T-helper 17 cell (primary cell): Measurements from ENCODE around the gene CNNM4. TPM values are rescaled to one million over a fixed set of nuclear protein-coding genes. Genes with fewer than 3 reads are reported as not detected.
"Not testable (repeated sequence)": the region's sequence is repeated elsewhere in the genome, so short reads cannot be mapped to it uniquely, and the experiment has no call there.

Experiments used
- ATAC-seq: fragments of 150-1000 bp; cut with Tn5 transposase; 2 replicates; pipeline ENCODE4 v1.10.0; 2021; ENCODE audit warnings: mild to moderate bottlenecking, moderate library complexity
- DNase-seq, 3 donors: peaks; one replicate each; pipeline versions ENCODE4 v3.0.0 to v3.0.0-alpha.2; 2020 to 2021
- H3K9me3 ChIP-seq: one replicate; pipeline ENCODE4 v1.7.0; 2013; ENCODE audit warnings: low read length, mild to moderate bottlenecking; ENCODE audit not compliant: control insufficient read depth, poor library complexity, severe bottlenecking
- H3K27ac Mint-ChIP-seq: one replicate; pipeline ENCODE4 v1.8.0; 2022; ENCODE audit warnings: mild to moderate bottlenecking, moderate library complexity, mixed read lengths
- H3K27me3 Mint-ChIP-seq: one replicate; pipeline ENCODE4 v1.8.0; 2022; ENCODE audit warnings: mixed read lengths
- H3K36me3 Mint-ChIP-seq: one replicate; pipeline ENCODE4 v1.8.0; 2022; ENCODE audit warnings: low read depth, mixed read lengths
- H3K4me1 Mint-ChIP-seq: one replicate; pipeline ENCODE4 v1.8.0; 2022; ENCODE audit warnings: mild to moderate bottlenecking, mixed read lengths
- H3K4me3 Mint-ChIP-seq: one replicate; pipeline ENCODE4 v1.8.0; 2022; ENCODE audit warnings: mild to moderate bottlenecking, moderate library complexity, mixed read lengths
- total RNA-seq, 4 donors: library from RNA in 2 of 4; stranded (reverse) in 2 of 4; gene quantifications; one replicate each; pipeline ENCODE4 v1.2.3 and lab custom pipeline; 2022 to 2026

The CNNM4 gene
- total RNA-seq, 2 donors from 2014 or later = 6.4 to 8.1 TPM

DNA sequence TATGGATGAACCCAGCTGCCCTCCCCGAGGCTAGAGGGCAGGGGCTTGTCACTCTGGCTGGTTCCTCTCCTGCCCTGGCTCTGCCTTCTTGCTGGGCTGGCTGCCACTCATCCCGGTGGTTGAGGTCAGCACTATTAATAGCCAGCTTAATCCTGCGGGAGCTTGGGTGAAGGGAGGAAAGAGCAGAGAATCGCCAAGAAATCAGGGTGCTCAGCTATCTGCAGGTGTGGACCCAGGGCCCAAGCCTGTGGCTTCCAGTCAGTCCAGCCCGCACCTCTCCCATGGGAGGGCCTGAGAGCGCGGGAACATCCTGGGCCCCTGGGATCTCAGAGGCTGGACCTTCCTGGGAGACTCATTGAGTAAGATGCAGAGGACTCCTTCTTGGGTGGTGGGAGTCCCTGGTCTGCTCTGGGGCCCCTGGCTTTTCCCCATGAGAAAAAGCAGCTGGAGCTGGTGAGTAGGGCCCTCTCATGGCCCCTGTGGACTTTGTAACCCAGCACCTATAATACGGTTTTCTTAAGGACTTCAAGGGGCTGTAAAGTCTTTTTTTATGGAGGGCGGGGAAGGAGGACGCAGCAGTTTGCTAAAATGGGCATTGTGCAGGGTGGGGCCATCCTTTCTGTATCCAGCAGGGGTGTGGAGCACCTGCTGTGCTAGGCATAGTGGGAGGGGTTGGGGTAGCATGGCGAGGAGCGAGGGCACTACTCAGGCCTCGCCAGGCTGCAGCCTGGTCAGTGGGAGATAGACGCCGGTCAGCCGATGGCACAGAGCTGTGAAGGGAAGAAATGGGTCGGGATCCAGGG, 27.9 kb downstream of the CNNM4 start:
- Mint-ChIP-seq H3K27me3 (no peaks in the 10 kb centered on the region), H3K36me3 (no peaks in the 10 kb centered on the region), H3K4me3 (no peak overlapping the region), H3K4me1 (peaks cover 11% of the 10 kb centered on the region), H3K27ac (peak overlapping the region; percentile 29)
- no peaks in the 10 kb centered on the region for H3K9me3 ChIP-seq
- no peak for DNase-seq
- no peak for ATAC-seq

DNA sequence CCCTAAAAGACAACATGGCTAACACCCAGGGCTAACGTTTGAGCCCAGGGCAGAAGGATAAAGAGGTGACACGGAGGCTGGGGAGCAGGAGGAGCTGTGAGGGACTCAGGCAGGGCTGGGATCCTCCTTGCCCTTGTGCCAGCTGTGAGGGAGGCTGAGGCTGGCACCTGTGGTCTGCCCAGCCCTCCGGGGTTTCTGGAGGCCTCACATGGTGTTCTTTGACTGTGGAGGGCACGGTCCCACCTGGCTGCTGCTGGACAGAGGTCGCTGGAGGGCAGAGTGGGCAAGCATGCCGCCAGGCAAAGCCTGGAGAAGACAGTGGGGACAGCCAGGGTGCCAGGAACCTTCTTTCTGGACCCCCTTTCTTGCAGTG, 28.5 kb downstream of the CNNM4 start:
- H3K36me3 Mint-ChIP-seq = no peaks in the 10 kb centered on the region

DNA sequence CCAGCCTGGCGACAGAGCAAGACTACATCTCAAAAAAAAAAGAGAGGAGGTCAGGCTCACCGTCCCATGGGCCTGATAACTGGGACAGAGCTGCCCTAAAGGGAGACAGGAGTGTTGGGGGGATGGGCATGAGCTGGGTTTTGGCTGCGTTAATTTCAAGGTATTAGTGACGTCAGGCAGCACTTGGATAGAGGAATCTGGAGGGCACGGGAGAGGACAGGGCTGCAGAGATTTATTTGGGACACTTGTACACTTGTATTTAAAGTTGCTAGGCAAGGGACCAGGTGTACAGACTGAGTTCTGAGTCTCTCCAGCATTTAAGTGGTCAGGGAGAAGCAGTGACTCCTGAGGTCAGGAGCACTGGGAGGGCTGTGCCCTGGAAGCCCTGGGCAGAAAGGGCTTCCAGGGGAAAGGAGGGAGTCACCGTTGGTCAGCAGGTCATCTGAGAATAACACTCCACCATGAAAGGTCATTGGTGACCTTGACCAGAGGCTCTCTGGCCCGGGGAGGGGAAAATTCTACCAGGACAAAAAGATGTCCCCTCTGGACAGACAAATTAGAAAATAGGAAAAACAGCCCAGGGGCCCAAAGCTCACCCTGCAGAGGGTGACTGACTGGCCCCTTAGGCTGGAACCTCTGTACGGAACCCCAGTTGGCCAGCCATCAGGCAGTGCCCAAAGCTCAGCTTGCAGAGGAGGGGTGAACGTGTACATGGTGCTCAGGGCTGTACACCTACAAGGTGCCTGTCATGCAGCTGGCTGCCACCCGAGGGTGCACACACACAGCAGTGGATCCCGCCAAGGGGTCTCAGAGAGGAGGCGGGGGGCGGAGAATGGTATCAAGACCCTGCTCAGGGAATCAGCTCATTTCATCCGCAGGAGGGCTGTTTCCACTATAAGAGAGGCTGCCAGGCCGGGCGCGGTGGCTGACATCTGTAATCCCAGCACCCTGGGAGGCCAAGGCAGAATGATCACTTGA, 32.4 kb downstream of the CNNM4 start:
- no peak overlapping the region for H3K27ac Mint-ChIP-seq

More for the DNA sequence above, 28.5 kb downstream of the CNNM4 start:
- peaks cover 11% of the 10 kb centered on the region for H3K4me1 Mint-ChIP-seq
- H3K9me3 ChIP-seq = no peaks in the 10 kb centered on the region
- no peak overlapping the region for H3K27ac Mint-ChIP-seq
- ATAC-seq (no peak), DNase-seq (no peak)
- H3K4me3 Mint-ChIP-seq = no peak overlapping the region
- no peaks in the 10 kb centered on the region for H3K27me3 Mint-ChIP-seq

DNA sequence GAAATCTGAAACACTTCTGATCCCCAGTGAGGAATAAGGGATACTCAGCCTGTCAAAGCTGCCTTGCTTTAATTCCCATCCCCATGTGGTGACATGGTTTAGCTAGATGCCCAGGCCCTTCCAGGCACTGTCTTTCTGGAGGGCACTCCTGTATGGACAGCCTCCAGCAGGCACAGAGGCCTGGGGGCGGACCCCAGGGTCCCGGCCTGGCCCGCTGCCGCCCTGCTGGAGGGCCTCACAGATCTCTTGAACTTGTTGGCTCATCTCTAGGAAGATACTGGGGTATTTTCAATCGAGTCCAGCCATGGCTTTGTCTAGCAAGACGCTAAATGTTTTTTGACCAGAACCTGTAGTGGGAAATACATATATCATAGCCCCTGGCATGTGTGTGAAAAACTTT, 34.4 kb downstream of the CNNM4 start:
- H3K4me1 Mint-ChIP-seq = peaks cover 8% of the 10 kb centered on the region

More for the DNA sequence above, 32.4 kb downstream of the CNNM4 start:
- Mint-ChIP-seq H3K36me3 (no peaks in the 10 kb centered on the region), H3K4me3 (no peak overlapping the region), H3K4me1 (peaks cover 11% of the 10 kb centered on the region), H3K27me3 (no peaks in the 10 kb centered on the region)
- no peaks in the 10 kb centered on the region for H3K9me3 ChIP-seq
- DNase-seq (no peak), ATAC-seq (no peak)

GRCh38 chr2:96796497-96796896, 35.8 kb downstream of the CNNM4 start:
- not testable (repeated sequence) for H3K36me3 Mint-ChIP-seq, ATAC-seq, H3K27me3 Mint-ChIP-seq, DNase-seq, H3K4me1 Mint-ChIP-seq, H3K27ac Mint-ChIP-seq, H3K4me3 Mint-ChIP-seq, H3K9me3 ChIP-seq

More for the DNA sequence above, 34.4 kb downstream of the CNNM4 start:
- Mint-ChIP-seq H3K27me3 (no peaks in the 10 kb centered on the region), H3K36me3 (peaks cover 7% of the 10 kb centered on the region), H3K27ac (no peak overlapping the region), H3K4me3 (no peak overlapping the region)
- no peaks in the 10 kb centered on the region for H3K9me3 ChIP-seq
- no peak for ATAC-seq
- DNase-seq = no peak

GRCh38 chr2:96797066-96797625, 36.4 kb downstream of the CNNM4 start:
- no peaks in the 10 kb centered on the region for H3K9me3 ChIP-seq
- Mint-ChIP-seq H3K4me1 (peaks cover 8% of the 10 kb centered on the region), H3K4me3 (no peak overlapping the region), H3K36me3 (peaks cover 7% of the 10 kb centered on the region), H3K27me3 (no peaks in the 10 kb centered on the region), H3K27ac (no peak overlapping the region)
- ATAC-seq = no peak
- DNase-seq = no peak

GRCh38 chr2:96798733-96799622, 38.3 kb downstream of the CNNM4 start:
- DNase-seq (no peak), ATAC-seq (no peak)
- no peak overlapping the region for H3K4me3 Mint-ChIP-seq
- H3K27me3 Mint-ChIP-seq = no peaks in the 10 kb centered on the region
- no peaks in the 10 kb centered on the region for H3K9me3 ChIP-seq
- no peak overlapping the region for H3K27ac Mint-ChIP-seq
- H3K4me1 Mint-ChIP-seq = peaks cover 2% of the 10 kb centered on the region
- H3K36me3 Mint-ChIP-seq = peaks cover 7% of the 10 kb centered on the region

DNA sequence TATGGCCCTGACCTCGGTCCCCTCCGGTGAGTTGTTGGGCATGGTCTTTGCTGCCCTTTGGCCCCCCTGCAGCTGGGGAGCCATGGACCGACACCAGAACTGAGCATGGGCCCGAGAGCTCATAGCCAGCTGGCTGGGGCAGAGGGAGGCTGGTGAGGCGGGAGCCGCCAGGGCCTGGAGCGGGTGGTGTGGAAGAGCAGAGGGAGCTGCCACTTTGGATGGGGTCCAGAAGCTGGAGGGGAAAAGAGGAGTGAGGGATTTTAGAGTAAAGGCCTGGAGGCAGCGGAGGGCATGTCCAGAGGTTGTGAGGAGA, 38.9 kb downstream of the CNNM4 start:
- H3K27me3 Mint-ChIP-seq = no peaks in the 10 kb centered on the region
- DNase-seq = no peak
- H3K4me3 Mint-ChIP-seq = no peak overlapping the region
- H3K4me1 Mint-ChIP-seq = peaks cover 2% of the 10 kb centered on the region
- no peak for ATAC-seq
- peaks cover 7% of the 10 kb centered on the region for H3K36me3 Mint-ChIP-seq
- no peak overlapping the region for H3K27ac Mint-ChIP-seq
- H3K9me3 ChIP-seq = no peaks in the 10 kb centered on the region

- peak; percentile 38 for ATAC-seq
- H3K27me3 Mint-ChIP-seq = no peaks in the 10 kb centered on the region
Observed at GRCh38 chr2:96800061-96801004, 39.6 kb downstream of the CNNM4 start.

GRCh38 chr2:96801005-96801785, 40.5 kb downstream of the CNNM4 start:
- peak; percentile 96 for ATAC-seq
- no peaks in the 10 kb centered on the region for H3K27me3 Mint-ChIP-seq

More at GRCh38 chr2:96800061-96801004, 39.6 kb downstream of the CNNM4 start:
- H3K4me3 Mint-ChIP-seq = no peak overlapping the region
- no peaks in the 10 kb centered on the region for H3K9me3 ChIP-seq
- peaks cover 2% of the 10 kb centered on the region for H3K4me1 Mint-ChIP-seq
- DNase-seq = no peak
- no peak overlapping the region for H3K27ac Mint-ChIP-seq
- peaks cover 7% of the 10 kb centered on the region for H3K36me3 Mint-ChIP-seq

More at GRCh38 chr2:96801005-96801785, 40.5 kb downstream of the CNNM4 start:
- no peaks in the 10 kb centered on the region for H3K9me3 ChIP-seq
- peaks cover 7% of the 10 kb centered on the region for H3K36me3 Mint-ChIP-seq
- no peak overlapping the region for H3K4me3 Mint-ChIP-seq
- DNase-seq = peak; percentile 40 to 64 (median 42)
- no peak overlapping the region for H3K27ac Mint-ChIP-seq
- peaks cover 4% of the 10 kb centered on the region for H3K4me1 Mint-ChIP-seq
